Measurements from ENCODE around the gene PCBP2.
A peak's percentile ranks its signal among the peaks of the same experiment; 100 is the strongest.

The PCBP2 gene

GRCh38 chr12:53489242-53489864 lies 37.5 kb downstream of the PCBP2 start:
- no peak overlapping the region for H3K4me3 ChIP-seq (replicated peaks; ENCODE audit: low read depth, low read length)
- DNase-seq (ENCODE audit: extremely low read depth, low read depth): no peak
- TF ChIP-seq, protein P1, sequence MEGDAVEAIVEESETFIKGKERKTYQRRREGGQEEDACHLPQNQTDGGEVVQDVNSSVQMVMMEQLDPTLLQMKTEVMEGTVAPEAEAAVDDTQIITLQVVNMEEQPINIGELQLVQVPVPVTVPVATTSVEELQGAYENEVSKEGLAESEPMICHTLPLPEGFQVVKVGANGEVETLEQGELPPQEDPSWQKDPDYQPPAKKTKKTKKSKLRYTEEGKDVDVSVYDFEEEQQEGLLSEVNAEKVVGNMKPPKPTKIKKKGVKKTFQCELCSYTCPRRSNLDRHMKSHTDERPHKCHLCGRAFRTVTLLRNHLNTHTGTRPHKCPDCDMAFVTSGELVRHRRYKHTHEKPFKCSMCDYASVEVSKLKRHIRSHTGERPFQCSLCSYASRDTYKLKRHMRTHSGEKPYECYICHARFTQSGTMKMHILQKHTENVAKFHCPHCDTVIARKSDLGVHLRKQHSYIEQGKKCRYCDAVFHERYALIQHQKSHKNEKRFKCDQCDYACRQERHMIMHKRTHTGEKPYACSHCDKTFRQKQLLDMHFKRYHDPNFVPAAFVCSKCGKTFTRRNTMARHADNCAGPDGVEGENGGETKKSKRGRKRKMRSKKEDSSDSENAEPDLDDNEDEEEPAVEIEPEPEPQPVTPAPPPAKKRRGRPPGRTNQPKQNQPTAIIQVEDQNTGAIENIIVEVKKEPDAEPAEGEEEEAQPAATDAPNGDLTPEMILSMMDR (IDR thresholded peaks at IDR 0.05; ENCODE audit: low read depth, low read length, missing control alignments): no peak

DNA sequence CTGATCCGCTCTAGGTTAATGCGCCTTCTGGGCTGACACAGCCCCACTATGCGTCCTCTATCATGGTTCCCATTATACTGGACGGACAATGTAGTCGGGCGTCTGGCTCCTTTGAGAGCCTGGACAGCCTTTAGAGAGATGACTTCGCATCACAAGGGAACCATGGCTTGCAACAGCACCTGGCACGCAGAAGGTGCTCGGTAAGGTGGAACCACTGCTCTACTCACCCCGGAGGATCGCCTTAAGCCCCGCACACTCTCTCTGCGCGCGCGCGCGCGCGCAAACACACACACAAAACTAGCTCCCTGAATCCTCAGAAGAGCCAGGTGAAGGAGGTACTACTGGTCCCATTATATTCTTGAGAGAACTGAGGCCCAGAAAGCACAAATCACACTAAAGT lies 40.3 kb downstream of the PCBP2 start:
- H3K4me3 ChIP-seq (replicated peaks; ENCODE audit: low read depth, low read length): peak overlapping the region; percentile 42
- TF ChIP-seq, protein P1 (IDR thresholded peaks at IDR 0.05; ENCODE audit: low read depth, low read length, missing control alignments): no peak

GRCh38 chr12:53492830-53493609 lies 41.1 kb downstream of the PCBP2 start:
- peak overlapping the region; percentile 42 for H3K4me3 ChIP-seq (replicated peaks; ENCODE audit: low read depth, low read length)
- TF ChIP-seq, protein P1 (IDR thresholded peaks at IDR 0.05; ENCODE audit: low read depth, low read length, missing control alignments): no peak
- peak; percentile 81 for DNase-seq (ENCODE audit: extremely low read depth, low read depth)

More for the DNA sequence above, 40.3 kb downstream of the PCBP2 start:
- DNase-seq (ENCODE audit: extremely low read depth, low read depth): no peak

GRCh38 chr12:53493610-53494391 lies 41.9 kb downstream of the PCBP2 start:
- no peak for DNase-seq (ENCODE audit: extremely low read depth, low read depth)
- peak overlapping the region; percentile 42 for H3K4me3 ChIP-seq (replicated peaks; ENCODE audit: low read depth, low read length)
- TF ChIP-seq, protein P1 (IDR thresholded peaks at IDR 0.05; ENCODE audit: low read depth, low read length, missing control alignments): no peak

DNA sequence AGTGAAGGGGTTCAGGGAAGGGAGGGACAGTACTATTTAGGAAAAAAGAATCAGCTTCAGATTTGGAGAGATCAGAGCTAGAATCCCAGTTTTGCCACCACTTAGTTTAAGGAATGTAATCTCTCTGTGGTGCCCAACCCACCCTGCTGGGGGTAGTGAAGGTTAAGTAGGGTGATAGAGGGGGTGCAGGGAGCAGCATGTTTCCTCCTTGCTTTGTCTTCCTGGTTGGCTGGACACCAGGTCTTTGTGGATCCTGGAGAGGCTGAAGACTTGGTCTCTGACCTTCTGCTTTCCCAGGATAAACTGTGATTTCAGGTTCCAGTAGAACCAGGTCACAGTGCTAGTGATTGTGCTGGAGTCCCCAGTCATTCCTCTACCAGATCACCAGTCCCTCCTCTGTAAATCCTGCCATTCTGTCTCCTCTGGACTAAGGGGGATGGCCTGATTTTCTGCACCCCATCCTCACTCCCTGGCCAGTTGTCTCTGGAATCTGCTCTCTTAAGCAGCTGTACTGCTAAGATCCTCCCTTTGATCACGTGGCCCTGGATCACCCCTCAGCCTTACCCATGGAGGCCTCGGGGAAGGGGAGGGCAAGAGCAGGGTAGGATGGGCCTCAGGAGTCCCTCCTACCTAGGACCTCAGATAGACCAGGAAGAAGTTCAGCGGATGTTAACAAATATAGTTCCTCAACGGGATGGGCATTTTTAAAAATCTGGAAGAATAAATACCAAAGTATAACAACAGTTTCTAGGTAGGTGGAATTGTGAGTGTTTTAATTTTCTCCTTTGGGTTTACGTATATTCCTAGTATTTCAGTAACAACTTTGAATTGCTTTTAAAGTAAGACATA lies 44.2 kb downstream of the PCBP2 start:
- TF ChIP-seq, protein P1 (IDR thresholded peaks at IDR 0.05; ENCODE audit: low read depth, low read length, missing control alignments): no peak
- no peak for DNase-seq (ENCODE audit: extremely low read depth, low read depth)
- H3K4me3 ChIP-seq (replicated peaks; ENCODE audit: low read depth, low read length): no peak overlapping the region

GRCh38 chr12:53496752-53497032 lies 44.8 kb downstream of the PCBP2 start:
- H3K4me3 ChIP-seq (replicated peaks; ENCODE audit: low read depth, low read length): no peak overlapping the region
- TF ChIP-seq, protein P1 (IDR thresholded peaks at IDR 0.05; ENCODE audit: low read depth, low read length, missing control alignments): no peak
- DNase-seq (ENCODE audit: extremely low read depth, low read depth): no peak
